Fibroblast of the aortic adventitia (primary cell): ENCODE results near the gene RNF214. TPM values are rescaled to one million over a fixed set of nuclear protein-coding genes. Genes with fewer than 3 reads are reported as not detected.

Source experiments
- DNase-seq: peaks from one replicate; pipeline ENCODE4 v3.0.0-alpha.2; 2010; ENCODE audit warnings: low read depth
- H3K4me3 ChIP-seq: 2 replicates; pipeline ENCODE4 v1.5.1; 2011; ENCODE audit warnings: low read depth, mild to moderate bottlenecking, control low read depth, low read length, moderate library complexity
- total RNA-seq: library from RNA; depleted of rRNA; stranded (reverse); fragments of >200 nt; gene quantifications from 2 replicates; pipeline ENCODE4 v1.2.3, GENCODE V29; 2012; ENCODE audit warnings: low replicate concordance
- TF ChIP-seq, protein P1 (sequence below): IDR thresholded peaks from 2 replicates; pipeline ENCODE4 v1.5.1; 2011; ENCODE audit warnings: mild to moderate bottlenecking, low read length, control low read depth, inconsistent platforms; ENCODE audit not compliant: insufficient read depth

The RNF214 gene
- total RNA-seq, 1 donor: 19.3 TPM

- no peak for DNase-seq
- TF ChIP-seq, protein P1, sequence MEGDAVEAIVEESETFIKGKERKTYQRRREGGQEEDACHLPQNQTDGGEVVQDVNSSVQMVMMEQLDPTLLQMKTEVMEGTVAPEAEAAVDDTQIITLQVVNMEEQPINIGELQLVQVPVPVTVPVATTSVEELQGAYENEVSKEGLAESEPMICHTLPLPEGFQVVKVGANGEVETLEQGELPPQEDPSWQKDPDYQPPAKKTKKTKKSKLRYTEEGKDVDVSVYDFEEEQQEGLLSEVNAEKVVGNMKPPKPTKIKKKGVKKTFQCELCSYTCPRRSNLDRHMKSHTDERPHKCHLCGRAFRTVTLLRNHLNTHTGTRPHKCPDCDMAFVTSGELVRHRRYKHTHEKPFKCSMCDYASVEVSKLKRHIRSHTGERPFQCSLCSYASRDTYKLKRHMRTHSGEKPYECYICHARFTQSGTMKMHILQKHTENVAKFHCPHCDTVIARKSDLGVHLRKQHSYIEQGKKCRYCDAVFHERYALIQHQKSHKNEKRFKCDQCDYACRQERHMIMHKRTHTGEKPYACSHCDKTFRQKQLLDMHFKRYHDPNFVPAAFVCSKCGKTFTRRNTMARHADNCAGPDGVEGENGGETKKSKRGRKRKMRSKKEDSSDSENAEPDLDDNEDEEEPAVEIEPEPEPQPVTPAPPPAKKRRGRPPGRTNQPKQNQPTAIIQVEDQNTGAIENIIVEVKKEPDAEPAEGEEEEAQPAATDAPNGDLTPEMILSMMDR: no peak
- H3K4me3 ChIP-seq: no peak overlapping the region
Measured at GRCh38 chr11:117187799-117188481, 44.5 kb upstream of the RNF214 start.

DNA sequence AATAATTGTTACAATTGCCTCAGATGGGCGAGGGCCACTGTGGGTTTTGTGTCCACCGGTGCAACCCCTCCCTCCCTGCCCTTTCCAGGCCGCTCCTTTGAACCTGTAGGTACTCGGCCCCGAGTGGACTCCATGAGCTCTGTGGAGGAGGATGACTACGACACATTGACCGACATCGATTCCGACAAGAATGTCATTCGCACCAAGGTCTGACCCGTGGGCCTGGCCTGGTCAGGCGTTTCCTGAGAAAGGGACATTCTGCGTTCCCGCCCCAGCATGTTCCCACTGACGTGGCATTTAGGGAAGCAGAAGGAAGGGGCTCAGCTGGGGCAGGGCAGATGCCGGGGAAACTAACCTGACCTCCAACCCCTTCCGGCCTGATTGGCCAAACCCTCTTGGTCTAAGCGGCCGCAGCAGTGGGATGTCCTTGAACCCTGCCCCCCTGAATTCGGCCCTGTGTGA lies 43.8 kb upstream of the RNF214 start:
- TF ChIP-seq, protein P1: no peak
- no peak overlapping the region for H3K4me3 ChIP-seq
- no peak for DNase-seq

DNA sequence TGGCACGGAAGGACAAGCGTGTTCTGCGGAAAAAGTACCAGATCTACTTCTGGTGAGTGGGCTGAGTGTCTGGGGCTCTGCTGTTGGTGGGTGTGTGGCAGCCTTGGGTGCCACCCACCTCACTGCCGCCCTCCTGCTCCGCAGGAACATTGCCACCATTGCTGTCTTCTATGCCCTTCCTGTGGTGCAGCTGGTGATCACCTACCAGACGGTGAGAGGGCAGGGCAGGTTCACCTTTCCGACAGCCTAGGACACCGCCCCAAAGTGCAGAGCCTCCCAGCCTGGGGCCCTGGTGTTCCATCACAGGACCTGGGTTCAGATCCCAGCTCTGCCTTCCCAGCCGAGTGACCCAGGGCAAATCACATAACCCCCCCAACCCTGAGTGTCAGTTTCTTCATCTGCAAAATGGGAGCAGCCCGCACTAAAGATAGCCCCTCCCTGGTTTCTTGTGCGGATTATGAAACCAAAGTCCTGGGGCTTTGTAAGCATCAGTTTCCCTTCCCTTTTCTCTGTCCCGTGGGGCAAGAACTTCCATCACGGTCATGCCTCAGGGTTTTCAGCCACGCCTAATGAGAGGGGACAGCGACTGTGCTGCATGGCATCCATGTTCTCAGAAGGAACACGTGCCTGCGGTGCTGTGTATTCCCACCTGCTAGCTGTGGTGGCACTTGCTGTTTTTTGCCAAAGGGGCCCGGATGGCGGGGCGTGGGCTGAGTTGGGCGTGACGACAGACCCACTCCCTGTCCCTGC lies 43.1 kb upstream of the RNF214 start:
- no peak overlapping the region for H3K4me3 ChIP-seq
- DNase-seq: no peak
- TF ChIP-seq, protein P1: no peak

DNA sequence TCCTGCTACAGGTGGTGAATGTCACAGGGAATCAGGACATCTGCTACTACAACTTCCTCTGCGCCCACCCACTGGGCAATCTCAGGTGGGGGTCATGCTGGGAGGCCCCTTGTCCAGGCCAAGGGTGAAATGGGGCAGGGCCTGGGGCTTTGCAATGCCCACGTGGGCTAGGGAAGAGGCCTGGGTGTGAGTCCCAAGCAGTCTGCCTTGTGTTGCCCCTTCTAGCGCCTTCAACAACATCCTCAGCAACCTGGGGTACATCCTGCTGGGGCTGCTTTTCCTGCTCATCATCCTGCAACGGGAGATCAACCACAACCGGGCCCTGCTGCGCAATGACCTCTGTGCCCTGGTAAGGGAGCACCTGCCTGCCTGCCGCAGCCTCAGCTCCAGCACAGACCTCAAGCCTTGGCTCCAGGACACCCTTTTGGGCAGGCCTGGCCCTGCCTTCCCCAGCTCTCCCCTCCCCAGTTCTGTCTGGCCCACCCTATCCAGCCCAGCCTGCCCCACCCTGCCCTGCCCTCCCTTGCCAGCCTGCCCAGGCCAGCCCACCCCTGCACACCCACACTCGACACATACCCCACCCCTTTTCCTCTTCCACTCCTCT lies 42.4 kb upstream of the RNF214 start:
- TF ChIP-seq, protein P1: no peak
- DNase-seq: no peak
- no peak overlapping the region for H3K4me3 ChIP-seq

DNA sequence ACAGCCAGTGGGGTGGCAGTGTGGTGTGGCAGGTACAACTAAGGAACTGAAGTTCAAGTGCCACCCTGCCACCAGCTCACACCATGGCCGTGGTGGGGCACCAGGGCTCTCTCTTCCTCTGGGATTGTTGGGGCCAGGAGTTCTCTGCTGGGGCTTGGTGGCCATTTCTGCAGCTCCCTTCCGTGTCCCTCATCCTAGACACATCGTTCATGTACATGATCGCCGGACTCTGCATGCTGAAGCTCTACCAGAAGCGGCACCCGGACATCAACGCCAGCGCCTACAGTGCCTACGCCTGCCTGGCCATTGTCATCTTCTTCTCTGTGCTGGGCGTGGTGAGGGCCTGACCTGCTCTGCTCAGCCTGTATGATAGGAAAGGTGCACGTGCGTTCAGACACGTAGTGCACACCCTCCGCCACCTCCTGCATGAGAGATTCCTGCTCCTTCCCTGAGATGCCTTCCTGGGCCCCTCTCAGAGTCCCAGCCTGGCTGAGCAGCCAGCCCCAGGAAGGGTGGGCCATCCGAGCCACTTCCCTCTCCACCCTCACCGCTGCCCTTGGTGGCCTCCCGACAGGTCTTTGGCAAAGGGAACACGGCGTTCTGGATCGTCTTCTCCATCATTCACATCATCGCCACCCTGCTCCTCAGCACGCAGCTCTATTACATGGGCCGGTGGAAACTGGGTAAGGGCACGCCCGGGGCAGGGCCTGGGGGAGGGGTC lies 40.6 kb upstream of the RNF214 start:
- H3K4me3 ChIP-seq: no peak overlapping the region
- TF ChIP-seq, protein P1: no peak
- DNase-seq: no peak

- no peak for DNase-seq
- TF ChIP-seq, protein P1: no peak
- no peak overlapping the region for H3K4me3 ChIP-seq
Measured at GRCh38 chr11:117192401-117192875, 40.0 kb upstream of the RNF214 start.
